SJCRH30 (cell line): ENCODE data around the gene TRAK1. TPM values are rescaled to one million over a fixed set of nuclear protein-coding genes. Genes with fewer than 3 reads are reported as not detected.

Experiments
- DNase-seq, 2 experiments: peaks; one replicate each; pipeline ENCODE4 v3.0.0-alpha.2; 2015 to 2020
- H3K27ac ChIP-seq: fragments of 250-450 bp; sonication (Bioruptor Pico); 2 replicates; pipeline ENCODE4 v1.5.1; 2020; ENCODE audit warnings: mild to moderate bottlenecking, moderate library complexity
- H3K27me3 ChIP-seq: fragments of 250-450 bp; sonication (Bioruptor Pico); 2 replicates; pipeline ENCODE4 v1.5.1; 2020; ENCODE audit warnings: mild to moderate bottlenecking, moderate library complexity
- H3K36me3 ChIP-seq: fragments of 250-450 bp; sonication (Bioruptor Pico); 2 replicates; pipeline ENCODE4 v1.5.1; 2020; ENCODE audit warnings: mild to moderate bottlenecking, moderate library complexity
- H3K4me1 ChIP-seq: fragments of 250-450 bp; sonication (Bioruptor Pico); 2 replicates; pipeline ENCODE4 v1.5.1; 2020; ENCODE audit warnings: mild to moderate bottlenecking, moderate library complexity
- H3K4me3 ChIP-seq: fragments of 250-450 bp; sonication (Bioruptor Pico); 2 replicates; pipeline ENCODE4 v1.5.1; 2020; ENCODE audit warnings: mild to moderate bottlenecking, moderate library complexity
- H3K9me3 ChIP-seq: fragments of 250-450 bp; sonication (Bioruptor Pico); replicated peaks from 2 replicates; pipeline ENCODE4 v1.5.1; 2020; ENCODE audit warnings: mild to moderate bottlenecking, moderate library complexity
- total RNA-seq: library from RNA; depleted of rRNA; stranded (reverse); fragments of >200 nt; shearing (Covaris generic); gene quantifications from 2 replicates; pipeline ENCODE4 v1.2.3, GENCODE V29; 2014; rRNA removed

The TRAK1 gene
- total RNA-seq, 1 experiment from 2014 or later: 12.1 TPM

DNA sequence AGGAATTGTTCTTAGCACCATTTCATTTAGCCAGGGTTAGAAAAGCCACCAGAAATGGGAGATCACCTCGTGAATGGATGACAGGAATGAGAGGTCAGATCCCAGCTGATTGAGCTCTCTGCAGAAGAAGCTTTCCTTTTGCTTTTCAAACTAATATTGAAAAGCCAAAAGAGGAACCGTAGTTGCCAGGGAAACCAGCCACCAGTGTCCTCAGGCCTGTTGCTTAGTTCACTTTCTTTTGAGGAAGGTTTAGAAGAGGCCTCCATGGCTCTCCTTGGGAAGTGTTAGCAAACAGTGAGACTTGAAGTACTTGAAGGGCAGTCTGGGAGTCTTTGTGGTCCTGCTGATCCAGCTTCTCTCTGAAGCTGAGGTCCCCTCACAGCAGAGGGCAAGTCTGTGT lies 182.2 kb downstream of the TRAK1 start:
- H3K9me3 ChIP-seq: no peaks in the 10 kb centered on the region
- H3K4me1 ChIP-seq: no peaks in the 10 kb centered on the region
- H3K36me3 ChIP-seq: no peaks in the 10 kb centered on the region
- H3K27me3 ChIP-seq: no peaks in the 10 kb centered on the region
- no peak for DNase-seq
- no peak overlapping the region for H3K4me3 ChIP-seq
- H3K27ac ChIP-seq: no peak overlapping the region

DNA sequence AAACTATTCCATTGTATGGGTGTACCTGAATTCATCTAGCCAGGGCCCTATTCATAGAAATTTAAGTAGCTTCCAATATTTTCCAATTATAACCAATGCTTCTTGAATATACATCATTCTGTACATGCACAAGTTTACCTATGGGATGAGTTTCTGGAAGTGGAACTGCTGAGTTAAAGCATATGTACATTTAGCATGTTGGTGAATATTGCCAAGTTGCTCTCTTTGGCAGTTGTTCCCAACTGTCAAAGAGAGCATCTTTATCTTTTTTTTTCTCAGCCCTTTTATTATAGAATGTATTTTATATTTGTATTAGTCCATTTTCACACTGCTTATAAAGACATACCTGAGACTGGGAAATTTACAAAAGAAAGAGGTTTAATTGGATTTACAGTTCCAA lies 183.1 kb downstream of the TRAK1 start:
- no peak overlapping the region for H3K27ac ChIP-seq
- DNase-seq: no peak
- H3K4me1 ChIP-seq: no peaks in the 10 kb centered on the region
- H3K4me3 ChIP-seq: no peak overlapping the region
- no peaks in the 10 kb centered on the region for H3K27me3 ChIP-seq
- no peaks in the 10 kb centered on the region for H3K36me3 ChIP-seq
- H3K9me3 ChIP-seq: no peaks in the 10 kb centered on the region

DNA sequence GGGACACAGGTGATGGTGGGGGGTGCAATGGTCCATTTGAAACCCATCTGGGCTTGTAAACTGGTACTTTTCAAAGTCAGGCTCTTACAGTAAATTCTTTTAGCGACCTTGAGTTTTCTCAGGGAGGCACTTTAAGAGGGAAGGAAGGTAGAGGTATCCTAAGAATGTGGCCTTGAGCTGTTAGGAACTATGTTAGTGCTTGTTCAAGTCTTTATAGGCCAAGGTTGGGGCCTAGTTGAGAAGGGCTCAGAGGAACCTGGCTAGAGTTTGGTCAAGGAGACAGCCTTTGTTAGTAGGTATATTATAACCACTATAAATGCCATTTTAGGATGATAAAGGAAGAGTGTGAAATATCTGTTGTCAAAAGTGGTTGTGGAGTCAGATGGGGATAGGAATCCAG lies 184.1 kb downstream of the TRAK1 start:
- DNase-seq: no peak
- no peak overlapping the region for H3K4me3 ChIP-seq
- no peaks in the 10 kb centered on the region for H3K9me3 ChIP-seq
- no peaks in the 10 kb centered on the region for H3K27me3 ChIP-seq
- no peaks in the 10 kb centered on the region for H3K4me1 ChIP-seq
- no peak overlapping the region for H3K27ac ChIP-seq
- no peaks in the 10 kb centered on the region for H3K36me3 ChIP-seq

Other genes starting within 250 kb of the TRAK1 start
- 6.3 and 6.4 TPM in 2 replicates for gene ULK4, start 129.3 kb upstream of the TRAK1 start, total RNA-seq
- not detected in 2 replicates for gene CCK, start 174.8 kb downstream of the TRAK1 start, total RNA-seq